Measurements from ENCODE around the gene FAT1. TPM values are rescaled to one million over a fixed set of nuclear protein-coding genes. Genes with fewer than 3 reads are reported as not detected.

FAT1 gene
- total and polyA plus RNA-seq, 9 of the 15 experiments (the other 6 are each of a cell fraction or from before 2014, with no cell fraction given), result 6.0 to 38.4 (median 21.4) TPM

DNA sequence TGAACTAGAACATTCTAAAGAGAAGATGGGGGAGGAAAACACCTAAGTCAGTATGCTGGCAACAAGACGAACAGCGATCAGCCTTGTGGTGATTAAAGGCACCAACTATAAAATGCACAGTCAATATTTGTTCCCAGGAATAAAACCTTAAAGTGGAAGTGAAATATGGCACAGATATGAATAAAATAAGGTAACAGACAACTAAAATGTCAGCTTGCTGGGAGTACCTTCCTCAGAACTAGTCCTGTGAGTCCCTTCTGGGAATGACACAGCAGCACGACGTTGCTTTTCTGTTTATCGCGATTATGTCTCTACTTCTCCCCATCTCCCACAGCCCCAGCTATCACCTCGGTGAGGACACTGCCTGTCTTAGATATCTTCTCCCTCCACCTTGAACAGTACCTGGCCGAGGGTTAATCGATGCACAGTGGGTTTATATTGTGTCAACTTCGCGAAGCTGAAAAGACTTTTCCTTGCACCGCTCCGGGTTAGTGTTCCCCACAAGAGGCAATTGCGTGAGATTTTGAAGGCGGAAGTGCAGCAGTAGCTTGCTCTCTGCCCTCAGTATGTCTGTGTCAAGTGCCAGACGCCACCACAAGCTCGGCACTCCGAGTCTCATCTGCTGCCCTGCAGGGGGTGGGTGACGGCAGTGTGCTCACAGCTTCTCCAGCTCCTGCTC lies 185.7 kb downstream of the FAT1 start (continued):
- TF ChIP-seq, protein P1, sequence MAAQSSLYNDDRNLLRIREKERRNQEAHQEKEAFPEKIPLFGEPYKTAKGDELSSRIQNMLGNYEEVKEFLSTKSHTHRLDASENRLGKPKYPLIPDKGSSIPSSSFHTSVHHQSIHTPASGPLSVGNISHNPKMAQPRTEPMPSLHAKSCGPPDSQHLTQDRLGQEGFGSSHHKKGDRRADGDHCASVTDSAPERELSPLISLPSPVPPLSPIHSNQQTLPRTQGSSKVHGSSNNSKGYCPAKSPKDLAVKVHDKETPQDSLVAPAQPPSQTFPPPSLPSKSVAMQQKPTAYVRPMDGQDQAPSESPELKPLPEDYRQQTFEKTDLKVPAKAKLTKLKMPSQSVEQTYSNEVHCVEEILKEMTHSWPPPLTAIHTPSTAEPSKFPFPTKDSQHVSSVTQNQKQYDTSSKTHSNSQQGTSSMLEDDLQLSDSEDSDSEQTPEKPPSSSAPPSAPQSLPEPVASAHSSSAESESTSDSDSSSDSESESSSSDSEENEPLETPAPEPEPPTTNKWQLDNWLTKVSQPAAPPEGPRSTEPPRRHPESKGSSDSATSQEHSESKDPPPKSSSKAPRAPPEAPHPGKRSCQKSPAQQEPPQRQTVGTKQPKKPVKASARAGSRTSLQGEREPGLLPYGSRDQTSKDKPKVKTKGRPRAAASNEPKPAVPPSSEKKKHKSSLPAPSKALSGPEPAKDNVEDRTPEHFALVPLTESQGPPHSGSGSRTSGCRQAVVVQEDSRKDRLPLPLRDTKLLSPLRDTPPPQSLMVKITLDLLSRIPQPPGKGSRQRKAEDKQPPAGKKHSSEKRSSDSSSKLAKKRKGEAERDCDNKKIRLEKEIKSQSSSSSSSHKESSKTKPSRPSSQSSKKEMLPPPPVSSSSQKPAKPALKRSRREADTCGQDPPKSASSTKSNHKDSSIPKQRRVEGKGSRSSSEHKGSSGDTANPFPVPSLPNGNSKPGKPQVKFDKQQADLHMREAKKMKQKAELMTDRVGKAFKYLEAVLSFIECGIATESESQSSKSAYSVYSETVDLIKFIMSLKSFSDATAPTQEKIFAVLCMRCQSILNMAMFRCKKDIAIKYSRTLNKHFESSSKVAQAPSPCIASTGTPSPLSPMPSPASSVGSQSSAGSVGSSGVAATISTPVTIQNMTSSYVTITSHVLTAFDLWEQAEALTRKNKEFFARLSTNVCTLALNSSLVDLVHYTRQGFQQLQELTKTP (IDR thresholded peaks at IDR 0.05; ENCODE audit: low read depth in 1 of 2, partially characterized antibody in 2 of 2), result peak in 1 of 2 experiments; percentile 25
- TF ChIP-seq HDAC3 (IDR thresholded peaks at IDR 0.05; ENCODE audit: borderline replicate concordance, partially characterized antibody) (peak; percentile 29), CXXC5 (CRISPR knock-in tag; IDR thresholded peaks at IDR 0.05) (peak; percentile 60), TRIM24 (IDR thresholded peaks at IDR 0.05) (peak; percentile 60 to 72; a peak in 3 of 4 replicates), SMARCE1 (IDR thresholded peaks at IDR 0.05) (peak; percentile 66), MAFF (IDR thresholded peaks at IDR 0.05; ENCODE audit: low read length) (peak; percentile 36; the same call in 1 of the 2 replicates), TBL1XR1 (IDR thresholded peaks at IDR 0.05; ENCODE audit: low read length in 2 of 2) (peak in 1 of 2 experiments; percentile 23; a peak in 1 of 4 replicates)
- TF ChIP-seq, protein P2, sequence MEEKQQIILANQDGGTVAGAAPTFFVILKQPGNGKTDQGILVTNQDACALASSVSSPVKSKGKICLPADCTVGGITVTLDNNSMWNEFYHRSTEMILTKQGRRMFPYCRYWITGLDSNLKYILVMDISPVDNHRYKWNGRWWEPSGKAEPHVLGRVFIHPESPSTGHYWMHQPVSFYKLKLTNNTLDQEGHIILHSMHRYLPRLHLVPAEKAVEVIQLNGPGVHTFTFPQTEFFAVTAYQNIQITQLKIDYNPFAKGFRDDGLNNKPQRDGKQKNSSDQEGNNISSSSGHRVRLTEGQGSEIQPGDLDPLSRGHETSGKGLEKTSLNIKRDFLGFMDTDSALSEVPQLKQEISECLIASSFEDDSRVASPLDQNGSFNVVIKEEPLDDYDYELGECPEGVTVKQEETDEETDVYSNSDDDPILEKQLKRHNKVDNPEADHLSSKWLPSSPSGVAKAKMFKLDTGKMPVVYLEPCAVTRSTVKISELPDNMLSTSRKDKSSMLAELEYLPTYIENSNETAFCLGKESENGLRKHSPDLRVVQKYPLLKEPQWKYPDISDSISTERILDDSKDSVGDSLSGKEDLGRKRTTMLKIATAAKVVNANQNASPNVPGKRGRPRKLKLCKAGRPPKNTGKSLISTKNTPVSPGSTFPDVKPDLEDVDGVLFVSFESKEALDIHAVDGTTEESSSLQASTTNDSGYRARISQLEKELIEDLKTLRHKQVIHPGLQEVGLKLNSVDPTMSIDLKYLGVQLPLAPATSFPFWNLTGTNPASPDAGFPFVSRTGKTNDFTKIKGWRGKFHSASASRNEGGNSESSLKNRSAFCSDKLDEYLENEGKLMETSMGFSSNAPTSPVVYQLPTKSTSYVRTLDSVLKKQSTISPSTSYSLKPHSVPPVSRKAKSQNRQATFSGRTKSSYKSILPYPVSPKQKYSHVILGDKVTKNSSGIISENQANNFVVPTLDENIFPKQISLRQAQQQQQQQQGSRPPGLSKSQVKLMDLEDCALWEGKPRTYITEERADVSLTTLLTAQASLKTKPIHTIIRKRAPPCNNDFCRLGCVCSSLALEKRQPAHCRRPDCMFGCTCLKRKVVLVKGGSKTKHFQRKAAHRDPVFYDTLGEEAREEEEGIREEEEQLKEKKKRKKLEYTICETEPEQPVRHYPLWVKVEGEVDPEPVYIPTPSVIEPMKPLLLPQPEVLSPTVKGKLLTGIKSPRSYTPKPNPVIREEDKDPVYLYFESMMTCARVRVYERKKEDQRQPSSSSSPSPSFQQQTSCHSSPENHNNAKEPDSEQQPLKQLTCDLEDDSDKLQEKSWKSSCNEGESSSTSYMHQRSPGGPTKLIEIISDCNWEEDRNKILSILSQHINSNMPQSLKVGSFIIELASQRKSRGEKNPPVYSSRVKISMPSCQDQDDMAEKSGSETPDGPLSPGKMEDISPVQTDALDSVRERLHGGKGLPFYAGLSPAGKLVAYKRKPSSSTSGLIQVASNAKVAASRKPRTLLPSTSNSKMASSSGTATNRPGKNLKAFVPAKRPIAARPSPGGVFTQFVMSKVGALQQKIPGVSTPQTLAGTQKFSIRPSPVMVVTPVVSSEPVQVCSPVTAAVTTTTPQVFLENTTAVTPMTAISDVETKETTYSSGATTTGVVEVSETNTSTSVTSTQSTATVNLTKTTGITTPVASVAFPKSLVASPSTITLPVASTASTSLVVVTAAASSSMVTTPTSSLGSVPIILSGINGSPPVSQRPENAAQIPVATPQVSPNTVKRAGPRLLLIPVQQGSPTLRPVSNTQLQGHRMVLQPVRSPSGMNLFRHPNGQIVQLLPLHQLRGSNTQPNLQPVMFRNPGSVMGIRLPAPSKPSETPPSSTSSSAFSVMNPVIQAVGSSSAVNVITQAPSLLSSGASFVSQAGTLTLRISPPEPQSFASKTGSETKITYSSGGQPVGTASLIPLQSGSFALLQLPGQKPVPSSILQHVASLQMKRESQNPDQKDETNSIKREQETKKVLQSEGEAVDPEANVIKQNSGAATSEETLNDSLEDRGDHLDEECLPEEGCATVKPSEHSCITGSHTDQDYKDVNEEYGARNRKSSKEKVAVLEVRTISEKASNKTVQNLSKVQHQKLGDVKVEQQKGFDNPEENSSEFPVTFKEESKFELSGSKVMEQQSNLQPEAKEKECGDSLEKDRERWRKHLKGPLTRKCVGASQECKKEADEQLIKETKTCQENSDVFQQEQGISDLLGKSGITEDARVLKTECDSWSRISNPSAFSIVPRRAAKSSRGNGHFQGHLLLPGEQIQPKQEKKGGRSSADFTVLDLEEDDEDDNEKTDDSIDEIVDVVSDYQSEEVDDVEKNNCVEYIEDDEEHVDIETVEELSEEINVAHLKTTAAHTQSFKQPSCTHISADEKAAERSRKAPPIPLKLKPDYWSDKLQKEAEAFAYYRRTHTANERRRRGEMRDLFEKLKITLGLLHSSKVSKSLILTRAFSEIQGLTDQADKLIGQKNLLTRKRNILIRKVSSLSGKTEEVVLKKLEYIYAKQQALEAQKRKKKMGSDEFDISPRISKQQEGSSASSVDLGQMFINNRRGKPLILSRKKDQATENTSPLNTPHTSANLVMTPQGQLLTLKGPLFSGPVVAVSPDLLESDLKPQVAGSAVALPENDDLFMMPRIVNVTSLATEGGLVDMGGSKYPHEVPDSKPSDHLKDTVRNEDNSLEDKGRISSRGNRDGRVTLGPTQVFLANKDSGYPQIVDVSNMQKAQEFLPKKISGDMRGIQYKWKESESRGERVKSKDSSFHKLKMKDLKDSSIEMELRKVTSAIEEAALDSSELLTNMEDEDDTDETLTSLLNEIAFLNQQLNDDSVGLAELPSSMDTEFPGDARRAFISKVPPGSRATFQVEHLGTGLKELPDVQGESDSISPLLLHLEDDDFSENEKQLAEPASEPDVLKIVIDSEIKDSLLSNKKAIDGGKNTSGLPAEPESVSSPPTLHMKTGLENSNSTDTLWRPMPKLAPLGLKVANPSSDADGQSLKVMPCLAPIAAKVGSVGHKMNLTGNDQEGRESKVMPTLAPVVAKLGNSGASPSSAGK (IDR thresholded peaks at IDR 0.05), result peak; percentile 56
- TF ChIP-seq, protein P3, sequence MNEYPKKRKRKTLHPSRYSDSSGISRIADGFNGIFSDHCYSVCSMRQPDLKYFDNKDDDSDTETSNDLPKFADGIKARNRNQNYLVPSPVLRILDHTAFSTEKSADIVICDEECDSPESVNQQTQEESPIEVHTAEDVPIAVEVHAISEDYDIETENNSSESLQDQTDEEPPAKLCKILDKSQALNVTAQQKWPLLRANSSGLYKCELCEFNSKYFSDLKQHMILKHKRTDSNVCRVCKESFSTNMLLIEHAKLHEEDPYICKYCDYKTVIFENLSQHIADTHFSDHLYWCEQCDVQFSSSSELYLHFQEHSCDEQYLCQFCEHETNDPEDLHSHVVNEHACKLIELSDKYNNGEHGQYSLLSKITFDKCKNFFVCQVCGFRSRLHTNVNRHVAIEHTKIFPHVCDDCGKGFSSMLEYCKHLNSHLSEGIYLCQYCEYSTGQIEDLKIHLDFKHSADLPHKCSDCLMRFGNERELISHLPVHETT (CRISPR knock-in tag; conservative IDR thresholded peaks at IDR 0.05 in 1 of 2, IDR thresholded peaks at IDR 0.05 in 1 of 2), result 0 out of 4 replicates have a peak, but pooled peaks of 1 of the 2 experiments have one; percentile 32
